ENCODE results near the gene LBP.
"Not testable (repeated sequence)": the region's sequence is repeated elsewhere in the genome, so short reads cannot be mapped to it uniquely, and the experiment has no call there.

The LBP gene

GRCh38 chr20:38338849-38339520, 7.3 kb upstream of the LBP start:
- Histone ChIP-seq H2AFZ (ENCODE audit: low read depth, low read length) (no peak overlapping the region), H3K4me2 (ENCODE audit: insufficient read depth, low read length) (no peak overlapping the region), H3K79me2 (ENCODE audit: insufficient read depth, low read length) (no peaks in the 10 kb centered on the region), H3K9ac (ENCODE audit: low read depth, low read length) (no peak overlapping the region), H3K27me3 (ENCODE audit: insufficient read depth, low read length, poor library complexity) (no peaks in the 10 kb centered on the region), H3K36me3 (ENCODE audit: insufficient read depth, low read length) (no peaks in the 10 kb centered on the region), H3K4me3 (ENCODE audit: low read depth in 1 of 2, low read length in 2 of 2) (no peak overlapping the region), H3K4me1 (ENCODE audit: insufficient read depth, low read length) (no peaks in the 10 kb centered on the region), H3K9me3 (ENCODE audit: insufficient read depth, low read length, severe bottlenecking) (no peaks in the 10 kb centered on the region), H3K27ac (ENCODE audit: low read length) (no peak overlapping the region), H4K20me1 (ENCODE audit: insufficient read depth, low read length) (no peaks in the 10 kb centered on the region)
- TF ChIP-seq CTCF (IDR thresholded peaks at IDR 0.05; ENCODE audit: borderline replicate concordance, extremely low read depth, low read length, poor library complexity, severe bottlenecking) = no peak
- TF ChIP-seq EZH2 (IDR thresholded peaks at IDR 0.05; ENCODE audit: borderline replicate concordance, low read depth, low read length, severe bottlenecking) = no peak
- DNase-seq = no peak
- no peak for ATAC-seq (ENCODE audit: insufficient read depth, low read depth)

- H3K27me3 ChIP-seq (ENCODE audit: insufficient read depth, low read length, poor library complexity); H3K4me2 ChIP-seq (ENCODE audit: insufficient read depth, low read length); H3K4me1 ChIP-seq (ENCODE audit: insufficient read depth, low read length); H3K9ac ChIP-seq (ENCODE audit: low read depth, low read length); H3K36me3 ChIP-seq (ENCODE audit: insufficient read depth, low read length); ATAC-seq (ENCODE audit: insufficient read depth, low read depth); H3K4me3 ChIP-seq (ENCODE audit: low read depth in 1 of 2, low read length in 2 of 2); H3K79me2 ChIP-seq (ENCODE audit: insufficient read depth, low read length); H2AFZ ChIP-seq (ENCODE audit: low read depth, low read length); DNase-seq; H3K27ac ChIP-seq (ENCODE audit: low read length); H4K20me1 ChIP-seq (ENCODE audit: insufficient read depth, low read length); H3K9me3 ChIP-seq (ENCODE audit: insufficient read depth, low read length, severe bottlenecking): not testable (repeated sequence)
Observed at GRCh38 chr20:38339521-38339896, 6.8 kb upstream of the LBP start.

GRCh38 chr20:38339997-38340396, 6.3 kb upstream of the LBP start:
- no peak for TF ChIP-seq EZH2 (IDR thresholded peaks at IDR 0.05; ENCODE audit: borderline replicate concordance, low read depth, low read length, severe bottlenecking)
- TF ChIP-seq CTCF (IDR thresholded peaks at IDR 0.05; ENCODE audit: borderline replicate concordance, extremely low read depth, low read length, poor library complexity, severe bottlenecking) = no peak
- Histone ChIP-seq H3K4me1 (ENCODE audit: insufficient read depth, low read length) (no peaks in the 10 kb centered on the region), H3K9me3 (ENCODE audit: insufficient read depth, low read length, severe bottlenecking) (no peaks in the 10 kb centered on the region), H3K27me3 (ENCODE audit: insufficient read depth, low read length, poor library complexity) (no peaks in the 10 kb centered on the region), H4K20me1 (ENCODE audit: insufficient read depth, low read length) (no peaks in the 10 kb centered on the region), H3K4me2 (ENCODE audit: insufficient read depth, low read length) (no peak overlapping the region), H3K27ac (ENCODE audit: low read length) (no peak overlapping the region), H3K36me3 (ENCODE audit: insufficient read depth, low read length) (no peaks in the 10 kb centered on the region), H3K4me3 (ENCODE audit: low read depth in 1 of 2, low read length in 2 of 2) (no peak overlapping the region), H2AFZ (ENCODE audit: low read depth, low read length) (no peak overlapping the region), H3K79me2 (ENCODE audit: insufficient read depth, low read length) (no peaks in the 10 kb centered on the region), H3K9ac (ENCODE audit: low read depth, low read length) (no peak overlapping the region)
- ATAC-seq (ENCODE audit: insufficient read depth, low read depth) (no peak), DNase-seq (no peak)

- H3K4me2 ChIP-seq (ENCODE audit: insufficient read depth, low read length) = no peak overlapping the region
- no peak overlapping the region for H2AFZ ChIP-seq (ENCODE audit: low read depth, low read length)
- no peaks in the 10 kb centered on the region for H3K4me1 ChIP-seq (ENCODE audit: insufficient read depth, low read length)
- H3K9me3 ChIP-seq (ENCODE audit: insufficient read depth, low read length, severe bottlenecking) = no peaks in the 10 kb centered on the region
- TF ChIP-seq EZH2 (IDR thresholded peaks at IDR 0.05; ENCODE audit: borderline replicate concordance, low read depth, low read length, severe bottlenecking) = no peak
- no peak for TF ChIP-seq CTCF (IDR thresholded peaks at IDR 0.05; ENCODE audit: borderline replicate concordance, extremely low read depth, low read length, poor library complexity, severe bottlenecking)
- no peak for DNase-seq
- no peak overlapping the region for H3K27ac ChIP-seq (ENCODE audit: low read length)
- no peaks in the 10 kb centered on the region for H3K36me3 ChIP-seq (ENCODE audit: insufficient read depth, low read length)
- no peak overlapping the region for H3K9ac ChIP-seq (ENCODE audit: low read depth, low read length)
- H3K4me3 ChIP-seq (ENCODE audit: low read depth in 1 of 2, low read length in 2 of 2) = no peak overlapping the region
- ATAC-seq (ENCODE audit: insufficient read depth, low read depth) = no peak
- peaks cover 2% of the 10 kb centered on the region for H3K27me3 ChIP-seq (ENCODE audit: insufficient read depth, low read length, poor library complexity)
- H3K79me2 ChIP-seq (ENCODE audit: insufficient read depth, low read length) = no peaks in the 10 kb centered on the region
- no peaks in the 10 kb centered on the region for H4K20me1 ChIP-seq (ENCODE audit: insufficient read depth, low read length)
Observed at GRCh38 chr20:38340693-38341092, 5.6 kb upstream of the LBP start.

Measured in DND-41 (cell line).